Mesenchymal stem cell (in vitro differentiated cells and primary cell): ENCODE results near the gene MAP3K15.
"Not testable (repeated sequence)": the region's sequence is repeated elsewhere in the genome, so short reads cannot be mapped to it uniquely, and the experiment has no call there.

Experiments
- DNase-seq: peaks from one replicate; pipeline ENCODE4 v3.0.0-alpha.2; 2013
- H2AFZ ChIP-seq: one replicate; pipeline ENCODE4 v1.6.1; 2013; ENCODE audit warnings: low read depth, mild to moderate bottlenecking, control low read depth, inconsistent platforms, low read length, moderate library complexity
- H2AK5ac ChIP-seq: 2 replicates; pipeline ENCODE4 v1.6.1; 2013; ENCODE audit warnings: low read length, moderate library complexity, mild to moderate bottlenecking, inconsistent platforms; ENCODE audit not compliant: severe bottlenecking
- H2BK120ac ChIP-seq: one replicate; pipeline ENCODE4 v1.6.1; 2013; ENCODE audit warnings: low read depth, mild to moderate bottlenecking, inconsistent platforms, low read length, moderate library complexity
- H2BK12ac ChIP-seq, 2 experiments: one replicate each; pipeline ENCODE4 v1.6.1; 2013; ENCODE audit warnings: inconsistent platforms in 2 of 2, low read length in 2 of 2, mild to moderate bottlenecking in 2 of 2, moderate library complexity in 2 of 2, control low read depth in 1 of 2
- H2BK15ac ChIP-seq: one replicate; pipeline ENCODE4 v1.6.1; 2013; ENCODE audit warnings: mild to moderate bottlenecking, low read depth, inconsistent platforms; ENCODE audit not compliant: poor library complexity, severe bottlenecking
- H2BK5ac ChIP-seq: 2 replicates; pipeline ENCODE4 v1.6.1; 2013; ENCODE audit warnings: low read depth, mild to moderate bottlenecking, low read length, control low read depth, inconsistent platforms; ENCODE audit not compliant: poor library complexity, severe bottlenecking
- H3K14ac ChIP-seq, 2 experiments: one replicate each; pipeline ENCODE4 v1.6.1; 2013; ENCODE audit warnings: inconsistent platforms in 2 of 2, low read length in 2 of 2, control low read depth in 1 of 2, mild to moderate bottlenecking in 1 of 2, moderate library complexity in 1 of 2
- H3K18ac ChIP-seq, 2 experiments: one replicate each; pipeline ENCODE4 v1.6.1; 2013; ENCODE audit warnings: inconsistent platforms in 2 of 2, low read length in 2 of 2, control low read depth in 1 of 2, low read depth in 1 of 2, mild to moderate bottlenecking in 1 of 2
- H3K23ac ChIP-seq, 2 experiments: one replicate each; pipeline ENCODE4 v1.6.1; 2013; ENCODE audit warnings: inconsistent platforms in 2 of 2, low read length in 2 of 2, mild to moderate bottlenecking in 2 of 2, moderate library complexity in 2 of 2, control low read depth in 1 of 2
- H3K27ac ChIP-seq: 2 replicates; pipeline ENCODE4 v1.5.1; 2013; ENCODE audit warnings: mild to moderate bottlenecking, moderate library complexity, low read length, control low read depth, inconsistent platforms; ENCODE audit not compliant: poor library complexity, severe bottlenecking
- H3K27me3 ChIP-seq, 2 experiments: 2 replicates each; pipeline versions ENCODE4 v1.6.1 to v1.7.0; 2013; ENCODE audit warnings: low read length in 2 of 2, mild to moderate bottlenecking in 2 of 2, moderate library complexity in 2 of 2, control low read depth in 1 of 2, inconsistent platforms in 1 of 2; ENCODE audit not compliant: control insufficient read depth in 1 of 2, insufficient read depth in 1 of 2
- H3K36me3 ChIP-seq, 2 experiments: 2 replicates each; pipeline versions ENCODE4 v1.6.1 to v1.7.0; 2013; ENCODE audit warnings: low read length in 2 of 2, control low read depth in 1 of 2, inconsistent platforms in 1 of 2, low read depth in 1 of 2, mild to moderate bottlenecking in 1 of 2; ENCODE audit not compliant: insufficient read depth in 2 of 2, control insufficient read depth in 1 of 2
- H3K4ac ChIP-seq, 2 experiments: one replicate each; pipeline ENCODE4 v1.6.1; 2013; ENCODE audit warnings: inconsistent platforms in 2 of 2, low read length in 2 of 2, mild to moderate bottlenecking in 2 of 2, moderate library complexity in 2 of 2, control low read depth in 1 of 2, low read depth in 1 of 2
- H3K4me1 ChIP-seq: 2 replicates; pipeline ENCODE4 v1.6.1; 2013; ENCODE audit warnings: low read depth, low read length, control low read depth; ENCODE audit not compliant: control insufficient read depth, insufficient read depth
- H3K4me2 ChIP-seq: 2 replicates; pipeline ENCODE4 v1.6.1; 2013; ENCODE audit warnings: low read length, mild to moderate bottlenecking, inconsistent platforms; ENCODE audit not compliant: poor library complexity, severe bottlenecking
- H3K4me3 ChIP-seq, 2 experiments: 2 replicates each; pipeline versions ENCODE4 v1.5.1 to v1.7.0; 2013; ENCODE audit warnings: low read length in 2 of 2, mild to moderate bottlenecking in 2 of 2, control low read depth in 1 of 2, low read depth in 1 of 2; ENCODE audit not compliant: insufficient read depth in 1 of 2
- H3K79me1 ChIP-seq: replicated peaks from 2 replicates; pipeline ENCODE4 v1.6.1; 2013; ENCODE audit warnings: mild to moderate bottlenecking, control low read depth, low read length, inconsistent platforms; ENCODE audit not compliant: poor library complexity, severe bottlenecking
- H3K9ac ChIP-seq: 2 replicates; pipeline ENCODE4 v1.7.0; 2013; ENCODE audit warnings: mild to moderate bottlenecking, low read length, moderate library complexity
- H3K9me3 ChIP-seq: 2 replicates; pipeline ENCODE4 v1.7.0; 2013; ENCODE audit warnings: mild to moderate bottlenecking, low read length; ENCODE audit not compliant: control insufficient read depth
- H4K8ac ChIP-seq: one replicate; pipeline ENCODE4 v1.6.1; 2013; ENCODE audit warnings: inconsistent platforms, mild to moderate bottlenecking, low read length, moderate library complexity
- H4K91ac ChIP-seq: one replicate; pipeline ENCODE4 v1.6.1; 2013; ENCODE audit warnings: mild to moderate bottlenecking, low read length, inconsistent platforms
- WGBS: methylation state at CpG from one replicate; pipeline ENCODE4 v1.1.7; 2013; ENCODE audit warnings: mixed read lengths; 5-methylcytosine and 5-hydroxymethylcytosine counted together

The MAP3K15 gene

DNA sequence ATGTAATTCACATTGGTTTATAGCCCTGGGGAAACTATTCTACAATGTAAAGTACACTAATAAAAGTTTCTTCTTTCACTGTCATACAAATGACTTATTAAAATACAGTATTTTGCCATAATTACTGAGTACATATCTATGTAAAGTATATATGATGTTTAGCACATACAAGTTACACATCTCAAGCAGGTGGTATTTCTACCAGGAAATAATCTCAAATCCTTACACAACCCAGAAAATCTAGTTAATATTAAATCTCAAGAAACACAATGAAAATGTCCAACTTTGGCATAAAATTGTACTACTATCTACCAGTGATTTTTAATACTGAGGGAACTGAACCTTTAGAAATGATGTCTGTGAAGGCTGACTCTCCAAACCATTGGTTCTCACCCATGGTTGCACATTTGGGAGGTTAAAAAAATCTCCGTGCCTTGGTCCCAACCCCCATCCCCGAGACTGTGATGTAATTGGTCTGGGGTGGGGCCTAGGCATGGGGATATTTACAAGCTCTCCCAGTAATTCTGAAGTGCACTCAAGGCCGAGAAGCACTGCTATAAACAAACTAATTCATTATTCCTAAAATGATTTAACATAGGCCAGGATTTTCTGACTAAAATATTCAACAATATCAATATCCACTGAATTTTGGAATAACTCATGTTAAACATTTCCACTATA is 27.6 kb downstream of the MAP3K15 start:
- no peaks in the 10 kb centered on the region for H3K9me3 ChIP-seq
- no peak overlapping the region for H3K4me2 ChIP-seq
- no peak overlapping the region for H3K14ac ChIP-seq
- no peak overlapping the region for H2AK5ac ChIP-seq
- H3K27ac ChIP-seq: no peak overlapping the region
- peaks cover 0 to 5% of the 10 kb centered on the region in 2 experiments for H3K27me3 ChIP-seq
- H3K4ac ChIP-seq: no peak overlapping the region
- no peak overlapping the region for H3K18ac ChIP-seq
- H2BK12ac ChIP-seq: no peak overlapping the region
- no peak for DNase-seq
- no peak overlapping the region for H3K9ac ChIP-seq
- no peak overlapping the region for H4K91ac ChIP-seq
- H3K79me1 ChIP-seq: no peaks in the 10 kb centered on the region
- H2BK15ac ChIP-seq: no peak overlapping the region
- no peak overlapping the region for H2AFZ ChIP-seq
- H3K4me3 ChIP-seq: no peak overlapping the region
- no peak overlapping the region for H2BK5ac ChIP-seq
- H3K23ac ChIP-seq: no peak overlapping the region
- H3K4me1 ChIP-seq: no peaks in the 10 kb centered on the region
- H4K8ac ChIP-seq: no peak overlapping the region
- no peaks in the 10 kb centered on the region for H3K36me3 ChIP-seq
- no peak overlapping the region for H2BK120ac ChIP-seq
- 40% methylated on average over 2 of the region's 3 CpGs for WGBS

- Histone ChIP-seq H4K8ac (no peak overlapping the region), H3K79me1 (no peaks in the 10 kb centered on the region), H2BK15ac (no peak overlapping the region), H3K23ac (no peak overlapping the region), H3K27me3 (peaks cover 0 to 5% of the 10 kb centered on the region in 2 experiments), H2BK120ac (no peak overlapping the region), H3K14ac (no peak overlapping the region), H3K36me3 (no peaks in the 10 kb centered on the region), H3K4ac (no peak overlapping the region), H2AK5ac (no peak overlapping the region), H3K4me2 (no peak overlapping the region), H4K91ac (no peak overlapping the region), H3K9ac (no peak overlapping the region), H3K9me3 (peaks cover 4% of the 10 kb centered on the region), H3K18ac (no peak overlapping the region), H2BK5ac (no peak overlapping the region), H3K27ac (no peak overlapping the region), H3K4me3 (no peak overlapping the region), H3K4me1 (no peaks in the 10 kb centered on the region), H2BK12ac (no peak overlapping the region), H2AFZ (no peak overlapping the region)
- no CpG with 5 or more reads among the region's 1 CpG for WGBS
- no peak for DNase-seq
These were observed 35.9 kb downstream of the MAP3K15 start for GRCh38 chrX:19479458-19479857.

GRCh38 chrX:19468383-19468782 is 46.9 kb downstream of the MAP3K15 start:
- not testable (repeated sequence) for H2AK5ac ChIP-seq

GRCh38 chrX:19462879-19463278 is 52.4 kb downstream of the MAP3K15 start:
- Histone ChIP-seq H3K23ac (no peak overlapping the region), H2BK12ac (no peak overlapping the region), H2BK15ac (no peak overlapping the region), H3K14ac (no peak overlapping the region), H2AFZ (no peak overlapping the region), H3K9me3 (no peaks in the 10 kb centered on the region), H3K27me3 (peaks cover 0 to 3% of the 10 kb centered on the region in 2 experiments), H3K4ac (no peak overlapping the region), H2AK5ac (no peak overlapping the region), H4K8ac (no peak overlapping the region), H3K4me2 (no peak overlapping the region), H3K36me3 (no peaks in the 10 kb centered on the region), H4K91ac (no peak overlapping the region), H3K27ac (no peak overlapping the region), H2BK5ac (no peak overlapping the region), H3K9ac (no peak overlapping the region), H2BK120ac (no peak overlapping the region), H3K79me1 (no peaks in the 10 kb centered on the region), H3K4me1 (no peaks in the 10 kb centered on the region), H3K4me3 (no peak overlapping the region), H3K18ac (no peak overlapping the region)
- no peak for DNase-seq
- no CpG with 5 or more reads among the region's 1 CpG for WGBS

More at GRCh38 chrX:19468383-19468782, 46.9 kb downstream of the MAP3K15 start:
- not testable (repeated sequence) for H2AFZ ChIP-seq, H3K4me2 ChIP-seq, H3K18ac ChIP-seq, H2BK15ac ChIP-seq, H3K23ac ChIP-seq, H4K8ac ChIP-seq, H3K9ac ChIP-seq, H2BK12ac ChIP-seq, H3K4ac ChIP-seq, H3K4me1 ChIP-seq, H3K36me3 ChIP-seq, H3K4me3 ChIP-seq, DNase-seq, H3K14ac ChIP-seq, H3K27ac ChIP-seq, H3K27me3 ChIP-seq, H2BK5ac ChIP-seq, H3K79me1 ChIP-seq, H3K9me3 ChIP-seq, H4K91ac ChIP-seq, H2BK120ac ChIP-seq
- WGBS: 80% methylated on average over 1 of the region's 2 CpGs
